SK-N-SH treated with all-trans-retinoic acid at 6 μM for 48 hours (cell line): ENCODE results near the gene CYP4F12.

Source experiments
- ATAC-seq: fragments of 200-7000 bp; cut with Tn5 transposase; 3 replicates; pipeline ENCODE4 v1.9.1; 2020; ENCODE audit warnings: mild to moderate bottlenecking, moderate library complexity
- ARNTL ChIP-seq: fragments of 450-650 bp; formaldehyde crosslinking; IDR thresholded peaks from 2 replicates; pipeline ENCODE4 v1.5.0; 2020; ENCODE audit warnings: low read depth, mild to moderate bottlenecking, moderate library complexity, borderline replicate concordance
- BACH2 ChIP-seq: fragments of 250-450 bp; sonication (Bioruptor Pico); IDR thresholded peaks from 2 replicates; pipeline ENCODE4 v1.9.0; 2021; ENCODE audit warnings: mild to moderate bottlenecking, borderline replicate concordance
- CREB5 ChIP-seq: fragments of 250-450 bp; sonication (Bioruptor Pico); IDR thresholded peaks from 2 replicates; pipeline ENCODE4 v1.5.1; 2020; ENCODE audit warnings: low read depth, mild to moderate bottlenecking, moderate library complexity
- CSDC2 ChIP-seq: fragments of 250-450 bp; sonication (Bioruptor Pico); IDR thresholded peaks from 2 replicates; pipeline ENCODE4 v1.5.0; 2020; ENCODE audit warnings: mild to moderate bottlenecking, moderate library complexity
- ESRRG ChIP-seq: fragments of 250-450 bp; sonication (Bioruptor Pico); IDR thresholded peaks from 2 replicates; pipeline ENCODE4 v1.6.1; 2021; ENCODE audit warnings: mild to moderate bottlenecking
- GLIS3 ChIP-seq: fragments of 250-450 bp; sonication (Bioruptor Pico); IDR thresholded peaks from 2 replicates; pipeline ENCODE4 v1.5.0; 2020; ENCODE audit warnings: mild to moderate bottlenecking, moderate library complexity
- ISL1 ChIP-seq: fragments of 250-450 bp; sonication (Bioruptor Pico); IDR thresholded peaks from 2 replicates; pipeline ENCODE4 v2.1.2; 2022; ENCODE audit warnings: mild to moderate bottlenecking, moderate library complexity
- OSR1 ChIP-seq: fragments of 250-450 bp; sonication (Bioruptor Pico); IDR thresholded peaks from 2 replicates; pipeline ENCODE4 v1.8.0; 2022; ENCODE audit warnings: moderate library complexity, mild to moderate bottlenecking, inconsistent platforms
- PATZ1 ChIP-seq: fragments of 250-450 bp; sonication (Bioruptor Pico); IDR thresholded peaks from 2 replicates; pipeline ENCODE4 v1.8.0; 2020; ENCODE audit warnings: mild to moderate bottlenecking, moderate library complexity, borderline replicate concordance
- RARB ChIP-seq: fragments of 250-450 bp; sonication (Bioruptor Pico); IDR thresholded peaks from 2 replicates; pipeline ENCODE4 v1.8.0; 2021; ENCODE audit warnings: mild to moderate bottlenecking, moderate library complexity
- SNAI2 ChIP-seq: fragments of 250-450 bp; sonication (Bioruptor Pico); IDR thresholded peaks from 2 replicates; pipeline ENCODE4 v1.5.0; 2020; ENCODE audit warnings: mild to moderate bottlenecking, moderate library complexity
- TSHZ2 ChIP-seq: fragments of 250-450 bp; sonication (Bioruptor Pico); IDR thresholded peaks from 2 replicates; pipeline ENCODE4 v1.5.0; 2020; ENCODE audit warnings: mild to moderate bottlenecking, moderate library complexity
- ZC3H10 ChIP-seq: fragments of 250-450 bp; sonication (Bioruptor Pico); IDR thresholded peaks from 2 replicates; pipeline ENCODE4 v1.5.1; 2021; ENCODE audit warnings: mild to moderate bottlenecking, moderate library complexity
- ZFP3 ChIP-seq: fragments of 250-450 bp; sonication (Bioruptor Pico); IDR thresholded peaks from 2 replicates; pipeline ENCODE4 v1.5.0; 2020; ENCODE audit warnings: mild to moderate bottlenecking, moderate library complexity
- ZFP30 ChIP-seq: fragments of 450-650 bp; formaldehyde crosslinking; IDR thresholded peaks from 2 replicates; pipeline ENCODE4 v1.5.0; 2022; ENCODE audit warnings: mild to moderate bottlenecking, moderate library complexity
- ZNF565 ChIP-seq: fragments of 450-650 bp; formaldehyde crosslinking; conservative IDR thresholded peaks from 2 replicates; pipeline ENCODE4 v1.5.0; 2020; ENCODE audit warnings: low read depth, mild to moderate bottlenecking, moderate library complexity
- ZNF70 ChIP-seq: fragments of 450-650 bp; formaldehyde crosslinking; IDR thresholded peaks from 2 replicates; pipeline ENCODE4 v1.5.0; 2020; ENCODE audit warnings: mild to moderate bottlenecking, moderate library complexity
- ZNF8 ChIP-seq: fragments of 450-650 bp; formaldehyde crosslinking; IDR thresholded peaks from 2 replicates; pipeline ENCODE4 v1.5.0; 2020; ENCODE audit warnings: mild to moderate bottlenecking, moderate library complexity
- TF ChIP-seq, protein P1 (sequence below): fragments of 250-450 bp; sonication (Bioruptor Pico); IDR thresholded peaks from 2 replicates; pipeline ENCODE4 v1.5.1; 2021; ENCODE audit warnings: mild to moderate bottlenecking, moderate library complexity
- TF ChIP-seq, protein P2 (sequence below): fragments of 250-450 bp; sonication (Bioruptor Pico); IDR thresholded peaks from 2 replicates; pipeline ENCODE4 v1.8.0; 2021; ENCODE audit warnings: low read depth, mild to moderate bottlenecking, moderate library complexity, borderline replicate concordance

The CYP4F12 gene

GRCh38 chr19:15652559-15653278 is 20.2 kb upstream of the CYP4F12 start:
- no peak for TF ChIP-seq ZC3H10 (CRISPR knock-in tag)
- TF ChIP-seq CSDC2 (CRISPR knock-in tag) = no peak
- no peak for TF ChIP-seq OSR1 (CRISPR knock-in tag)
- TF ChIP-seq ESRRG = no peak
- TF ChIP-seq CREB5 (CRISPR knock-in tag) = no peak
- no peak for TF ChIP-seq ZNF565 (CRISPR knock-in tag)
- TF ChIP-seq, protein P1, sequence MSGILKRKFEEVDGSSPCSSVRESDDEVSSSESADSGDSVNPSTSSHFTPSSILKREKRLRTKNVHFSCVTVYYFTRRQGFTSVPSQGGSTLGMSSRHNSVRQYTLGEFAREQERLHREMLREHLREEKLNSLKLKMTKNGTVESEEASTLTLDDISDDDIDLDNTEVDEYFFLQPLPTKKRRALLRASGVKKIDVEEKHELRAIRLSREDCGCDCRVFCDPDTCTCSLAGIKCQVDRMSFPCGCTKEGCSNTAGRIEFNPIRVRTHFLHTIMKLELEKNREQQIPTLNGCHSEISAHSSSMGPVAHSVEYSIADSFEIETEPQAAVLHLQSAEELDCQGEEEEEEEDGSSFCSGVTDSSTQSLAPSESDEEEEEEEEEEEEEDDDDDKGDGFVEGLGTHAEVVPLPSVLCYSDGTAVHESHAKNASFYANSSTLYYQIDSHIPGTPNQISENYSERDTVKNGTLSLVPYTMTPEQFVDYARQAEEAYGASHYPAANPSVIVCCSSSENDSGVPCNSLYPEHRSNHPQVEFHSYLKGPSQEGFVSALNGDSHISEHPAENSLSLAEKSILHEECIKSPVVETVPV (CRISPR knock-in tag) = no peak
- TF ChIP-seq ARNTL (CRISPR knock-in tag) = no peak
- TF ChIP-seq SNAI2 = no peak
- TF ChIP-seq ZFP30 = no peak
- TF ChIP-seq ZNF70 (CRISPR knock-in tag) = no peak
- no peak for TF ChIP-seq PATZ1
- TF ChIP-seq TSHZ2 (CRISPR knock-in tag) = no peak
- no peak for TF ChIP-seq ZFP3 (CRISPR knock-in tag)
- TF ChIP-seq GLIS3 (CRISPR knock-in tag) = no peak
- no peak for TF ChIP-seq BACH2 (CRISPR knock-in tag)
- TF ChIP-seq, protein P2, sequence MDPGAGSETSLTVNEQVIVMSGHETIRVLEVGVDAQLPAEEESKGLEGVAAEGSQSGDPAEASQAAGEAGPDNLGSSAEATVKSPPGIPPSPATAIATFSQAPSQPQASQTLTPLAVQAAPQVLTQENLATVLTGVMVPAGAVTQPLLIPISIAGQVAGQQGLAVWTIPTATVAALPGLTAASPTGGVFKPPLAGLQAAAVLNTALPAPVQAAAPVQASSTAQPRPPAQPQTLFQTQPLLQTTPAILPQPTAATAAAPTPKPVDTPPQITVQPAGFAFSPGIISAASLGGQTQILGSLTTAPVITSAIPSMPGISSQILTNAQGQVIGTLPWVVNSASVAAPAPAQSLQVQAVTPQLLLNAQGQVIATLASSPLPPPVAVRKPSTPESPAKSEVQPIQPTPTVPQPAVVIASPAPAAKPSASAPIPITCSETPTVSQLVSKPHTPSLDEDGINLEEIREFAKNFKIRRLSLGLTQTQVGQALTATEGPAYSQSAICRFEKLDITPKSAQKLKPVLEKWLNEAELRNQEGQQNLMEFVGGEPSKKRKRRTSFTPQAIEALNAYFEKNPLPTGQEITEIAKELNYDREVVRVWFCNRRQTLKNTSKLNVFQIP (CRISPR knock-in tag) = no peak
- TF ChIP-seq ZNF8 (CRISPR knock-in tag) = no peak
- no peak for TF ChIP-seq ISL1 (CRISPR knock-in tag)
- no peak for ATAC-seq

DNA sequence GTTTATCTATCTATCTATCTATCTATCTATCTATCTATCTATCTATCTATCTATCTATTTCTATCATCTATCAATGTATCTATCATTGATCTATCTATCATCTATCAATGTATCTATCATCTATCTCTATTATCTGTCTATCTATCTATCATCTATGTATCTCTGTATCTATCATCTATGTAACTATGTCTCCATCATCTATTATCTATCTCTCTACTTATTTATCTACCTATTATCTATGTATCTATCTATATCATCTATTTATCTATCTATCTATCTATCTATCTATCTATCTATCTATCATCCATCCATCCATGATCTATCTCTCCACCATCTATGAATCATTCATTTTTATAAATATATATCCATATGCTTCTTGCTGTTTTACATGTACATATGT is 16.4 kb upstream of the CYP4F12 start:
- ATAC-seq = no peak
- TF ChIP-seq ARNTL (CRISPR knock-in tag) = no peak
- TF ChIP-seq ZNF565 (CRISPR knock-in tag) = no peak
- TF ChIP-seq ZC3H10 (CRISPR knock-in tag) = no peak
- no peak for TF ChIP-seq CSDC2 (CRISPR knock-in tag)
- TF ChIP-seq ISL1 (CRISPR knock-in tag) = no peak
- TF ChIP-seq ZNF8 (CRISPR knock-in tag) = no peak
- no peak for TF ChIP-seq BACH2 (CRISPR knock-in tag)
- TF ChIP-seq CREB5 (CRISPR knock-in tag) = no peak
- TF ChIP-seq ZFP3 (CRISPR knock-in tag) = no peak
- no peak for TF ChIP-seq RARB (CRISPR knock-in tag)
- no peak for TF ChIP-seq GLIS3 (CRISPR knock-in tag)
- TF ChIP-seq, all 23 proteins: peak for 0
